COR-L47 (cell line): ENCODE results near the gene YWHAQ.

Experiments
- DNase-seq: peaks from one replicate; lab custom pipeline; 2025; lab: John Stamatoyannopoulos, UW

The YWHAQ gene

GRCh38 chr2:9630736-9631552, at the start of gene YWHAQ:
YWHAQ (minus strand) TSS chr2:9630997; CDS start chr2:9630452, 545 bp downstream.
- DNase-seq, result peak; percentile 99

GRCh38 chr2:9680082-9680481, 49.3 kb upstream of the YWHAQ start:
- no peak for DNase-seq

GRCh38 chr2:9679218-9679617, 48.4 kb upstream of the YWHAQ start:
- no peak for DNase-seq

- no peak for DNase-seq
These were observed 47.7 kb upstream of the YWHAQ start for GRCh38 chr2:9678544-9678943.

- no peak for DNase-seq
These were observed 44.9 kb upstream of the YWHAQ start for GRCh38 chr2:9675415-9676351.

- no peak for DNase-seq
These were observed 44.2 kb upstream of the YWHAQ start for GRCh38 chr2:9674891-9675414.

- no peak for DNase-seq
These were observed 43.2 kb upstream of the YWHAQ start for GRCh38 chr2:9673914-9674481.

GRCh38 chr2:9668687-9669345, 38.0 kb upstream of the YWHAQ start:
- peak; percentile 75 for DNase-seq

GRCh38 chr2:9667826-9668225, 37.0 kb upstream of the YWHAQ start:
- no peak for DNase-seq

GRCh38 chr2:9666306-9666705, 35.5 kb upstream of the YWHAQ start:
- DNase-seq, result no peak

- no peak for DNase-seq
These were observed 35.1 kb upstream of the YWHAQ start for GRCh38 chr2:9665898-9666297.

- no peak for DNase-seq
These were observed 33.6 kb upstream of the YWHAQ start for GRCh38 chr2:9664365-9664764.

- DNase-seq, result no peak
These were observed 32.4 kb upstream of the YWHAQ start for GRCh38 chr2:9663008-9663879.

- DNase-seq, result no peak
These were observed 30.5 kb upstream of the YWHAQ start for GRCh38 chr2:9661261-9661660.

GRCh38 chr2:9660781-9661180, 30.0 kb upstream of the YWHAQ start:
- no peak for DNase-seq

GRCh38 chr2:9660154-9660553, 29.4 kb upstream of the YWHAQ start:
- DNase-seq, result no peak

GRCh38 chr2:9658972-9659371, 28.2 kb upstream of the YWHAQ start:
- DNase-seq, result no peak

GRCh38 chr2:9657731-9658130, 26.9 kb upstream of the YWHAQ start:
- no peak for DNase-seq

GRCh38 chr2:9657083-9657482, 26.3 kb upstream of the YWHAQ start:
- no peak for DNase-seq

GRCh38 chr2:9656270-9656766, 25.5 kb upstream of the YWHAQ start:
- DNase-seq, result no peak
